ENCODE data around the gene SLC18B1.

- TF ChIP-seq, protein P1, sequence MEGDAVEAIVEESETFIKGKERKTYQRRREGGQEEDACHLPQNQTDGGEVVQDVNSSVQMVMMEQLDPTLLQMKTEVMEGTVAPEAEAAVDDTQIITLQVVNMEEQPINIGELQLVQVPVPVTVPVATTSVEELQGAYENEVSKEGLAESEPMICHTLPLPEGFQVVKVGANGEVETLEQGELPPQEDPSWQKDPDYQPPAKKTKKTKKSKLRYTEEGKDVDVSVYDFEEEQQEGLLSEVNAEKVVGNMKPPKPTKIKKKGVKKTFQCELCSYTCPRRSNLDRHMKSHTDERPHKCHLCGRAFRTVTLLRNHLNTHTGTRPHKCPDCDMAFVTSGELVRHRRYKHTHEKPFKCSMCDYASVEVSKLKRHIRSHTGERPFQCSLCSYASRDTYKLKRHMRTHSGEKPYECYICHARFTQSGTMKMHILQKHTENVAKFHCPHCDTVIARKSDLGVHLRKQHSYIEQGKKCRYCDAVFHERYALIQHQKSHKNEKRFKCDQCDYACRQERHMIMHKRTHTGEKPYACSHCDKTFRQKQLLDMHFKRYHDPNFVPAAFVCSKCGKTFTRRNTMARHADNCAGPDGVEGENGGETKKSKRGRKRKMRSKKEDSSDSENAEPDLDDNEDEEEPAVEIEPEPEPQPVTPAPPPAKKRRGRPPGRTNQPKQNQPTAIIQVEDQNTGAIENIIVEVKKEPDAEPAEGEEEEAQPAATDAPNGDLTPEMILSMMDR (IDR thresholded peaks at IDR 0.05), result no peak
- TF ChIP-seq POLR2A (IDR thresholded peaks at IDR 0.05) (no peak), POLR2AphosphoS5 (IDR thresholded peaks at IDR 0.05) (no peak)
Measured at GRCh38 chr6:132816660-132817059, 18.2 kb upstream of the SLC18B1 start.

Data from prostate gland (tissue), 2 donors.